NCI-H446 treated with DMSO at 0.1 percent for 48 hours (cell line): Measurements from ENCODE around the gene NXPH4.

Source experiments
- DNase-seq: peaks from one replicate; lab custom pipeline; 2025; lab: John Stamatoyannopoulos, UW

Gene NXPH4

GRCh38 chr12:57183939-57184725 is 32.5 kb upstream of the NXPH4 start:
- DNase-seq = no peak

DNA sequence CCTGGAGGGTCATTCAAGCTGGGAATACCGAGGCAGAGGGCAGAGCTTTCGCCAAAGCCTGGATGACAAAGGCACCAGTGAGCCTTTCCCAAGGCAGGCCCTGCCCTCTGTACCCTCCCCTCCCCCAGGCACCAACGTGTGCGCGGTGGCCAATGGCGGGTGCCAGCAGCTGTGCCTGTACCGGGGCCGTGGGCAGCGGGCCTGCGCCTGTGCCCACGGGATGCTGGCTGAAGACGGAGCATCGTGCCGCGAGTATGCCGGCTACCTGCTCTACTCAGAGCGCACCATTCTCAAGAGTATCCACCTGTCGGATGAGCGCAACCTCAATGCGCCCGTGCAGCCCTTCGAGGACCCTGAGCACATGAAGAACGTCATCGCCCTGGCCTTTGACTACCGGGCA is 31.2 kb upstream of the NXPH4 start:
- no peak for DNase-seq

- DNase-seq = no peak
These were observed 30.6 kb upstream of the NXPH4 start for GRCh38 chr12:57185906-57186508.

- no peak for DNase-seq
These were observed 29.1 kb upstream of the NXPH4 start for GRCh38 chr12:57187222-57188089.

DNA sequence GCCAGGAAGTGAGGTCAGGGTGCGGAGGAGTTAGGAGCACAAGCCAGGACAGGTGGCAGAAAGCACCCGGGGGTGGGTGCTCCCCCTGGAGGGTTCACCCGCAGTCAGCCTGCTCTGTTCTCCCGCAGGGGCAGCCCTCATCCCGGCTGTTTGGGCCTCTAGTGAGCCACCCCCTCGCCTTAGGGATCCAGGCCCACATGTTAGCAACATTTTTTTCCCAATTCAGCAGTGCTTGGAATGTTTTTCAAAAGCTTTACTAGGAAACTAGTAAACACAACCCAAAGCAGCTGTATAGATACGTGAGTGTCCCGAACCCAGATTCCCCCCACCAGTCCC is 28.5 kb upstream of the NXPH4 start:
- DNase-seq = no peak

- DNase-seq = peak; percentile 11
These were observed 26.6 kb upstream of the NXPH4 start for GRCh38 chr12:57190037-57190436.

DNA sequence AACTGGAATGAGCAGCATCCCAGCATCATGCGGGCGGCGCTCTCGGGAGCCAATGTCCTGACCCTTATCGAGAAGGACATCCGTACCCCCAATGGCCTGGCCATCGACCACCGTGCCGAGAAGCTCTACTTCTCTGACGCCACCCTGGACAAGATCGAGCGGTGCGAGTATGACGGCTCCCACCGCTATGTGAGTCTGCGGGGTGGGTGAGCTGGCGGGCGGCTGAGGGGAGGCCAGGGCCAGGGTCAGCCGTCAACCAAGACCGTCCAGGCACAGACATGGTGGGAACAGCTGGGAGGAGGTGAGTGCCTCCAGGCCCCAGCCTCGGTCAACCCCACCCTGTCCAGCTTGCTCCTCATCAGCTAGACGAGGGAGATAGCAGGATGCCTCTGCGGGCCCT is 25.8 kb upstream of the NXPH4 start:
- DNase-seq = no peak

- no peak for DNase-seq
These were observed 25.2 kb upstream of the NXPH4 start for GRCh38 chr12:57191410-57191809.

DNA sequence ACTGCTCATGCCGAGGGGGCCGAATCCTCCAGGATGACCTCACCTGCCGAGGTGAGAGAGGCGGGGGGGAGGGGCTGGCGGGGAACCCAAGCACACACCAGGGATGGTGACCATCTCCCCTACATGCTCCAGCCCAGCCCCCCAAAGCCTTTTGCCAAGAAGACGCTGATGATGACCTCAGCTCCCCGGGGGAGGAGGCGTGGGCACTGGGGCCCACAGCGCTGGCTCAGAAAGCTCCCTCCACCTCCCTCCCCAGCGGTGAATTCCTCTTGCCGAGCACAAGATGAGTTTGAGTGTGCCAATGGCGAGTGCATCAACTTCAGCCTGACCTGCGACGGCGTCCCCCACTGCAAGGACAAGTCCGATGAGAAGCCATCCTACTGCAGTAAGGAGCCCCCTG is 23.7 kb upstream of the NXPH4 start:
- DNase-seq = no peak

- no peak for DNase-seq
These were observed 22.8 kb upstream of the NXPH4 start for GRCh38 chr12:57193706-57194245.

- no peak for DNase-seq
These were observed 22.3 kb upstream of the NXPH4 start for GRCh38 chr12:57194253-57194652.

GRCh38 chr12:57195186-57195585 is 21.4 kb upstream of the NXPH4 start:
- DNase-seq = no peak

DNA sequence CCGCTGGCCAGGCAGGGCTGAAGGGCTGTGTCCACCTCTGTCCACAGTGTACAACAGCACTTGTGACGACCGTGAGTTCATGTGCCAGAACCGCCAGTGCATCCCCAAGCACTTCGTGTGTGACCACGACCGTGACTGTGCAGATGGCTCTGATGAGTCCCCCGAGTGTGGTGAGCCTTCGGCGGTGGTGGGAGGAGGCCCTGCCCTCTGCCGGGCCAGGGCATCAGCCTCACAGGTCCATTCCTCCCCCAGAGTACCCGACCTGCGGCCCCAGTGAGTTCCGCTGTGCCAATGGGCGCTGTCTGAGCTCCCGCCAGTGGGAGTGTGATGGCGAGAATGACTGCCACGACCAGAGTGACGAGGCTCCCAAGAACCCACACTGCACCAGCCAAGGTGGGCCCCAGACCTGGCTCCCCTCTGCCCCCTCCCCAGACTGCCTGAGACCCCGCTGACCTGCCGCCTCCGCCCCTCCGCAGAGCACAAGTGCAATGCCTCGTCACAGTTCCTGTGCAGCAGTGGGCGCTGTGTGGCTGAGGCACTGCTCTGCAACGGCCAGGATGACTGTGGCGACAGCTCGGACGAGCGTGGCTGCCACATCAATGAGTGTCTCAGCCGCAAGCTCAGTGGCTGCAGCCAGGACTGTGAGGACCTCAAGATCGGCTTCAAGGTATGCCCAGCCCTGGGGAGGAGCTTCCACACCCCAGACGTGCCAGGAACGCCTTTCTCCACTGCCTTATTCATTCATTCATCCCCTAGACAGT is 20.8 kb upstream of the NXPH4 start:
- no peak for DNase-seq

DNA sequence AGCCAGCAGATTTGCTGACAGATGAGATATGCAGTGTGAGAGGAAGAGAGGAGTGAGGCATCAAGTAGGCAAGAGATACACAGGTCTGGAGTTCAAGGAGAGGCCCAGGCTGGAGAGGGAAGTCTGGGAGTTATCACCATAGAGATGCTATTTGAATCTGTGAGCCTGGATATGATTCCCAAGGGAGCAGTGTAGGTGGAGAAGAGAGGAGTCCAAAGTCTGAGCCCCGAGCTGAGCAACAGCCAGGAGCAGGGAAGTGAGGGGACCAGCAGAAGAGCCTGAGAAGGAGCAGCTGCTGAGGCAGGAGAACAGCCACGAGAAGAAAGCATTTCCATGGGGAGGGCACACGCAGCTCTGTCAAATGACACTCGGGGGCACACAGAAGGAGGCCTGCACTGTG is 20.2 kb upstream of the NXPH4 start:
- DNase-seq = no peak

DNA sequence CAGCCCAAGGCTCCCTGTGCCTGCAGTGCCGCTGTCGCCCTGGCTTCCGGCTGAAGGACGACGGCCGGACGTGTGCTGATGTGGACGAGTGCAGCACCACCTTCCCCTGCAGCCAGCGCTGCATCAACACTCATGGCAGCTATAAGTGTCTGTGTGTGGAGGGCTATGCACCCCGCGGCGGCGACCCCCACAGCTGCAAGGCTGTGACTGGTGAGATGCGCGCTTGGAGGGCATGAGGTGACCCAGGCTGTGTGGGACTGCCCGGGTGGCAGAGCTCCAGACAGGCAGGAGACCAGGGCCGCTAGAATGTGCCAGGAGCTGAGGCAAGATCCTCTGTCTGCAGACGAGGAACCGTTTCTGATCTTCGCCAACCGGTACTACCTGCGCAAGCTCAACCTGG is 19.6 kb upstream of the NXPH4 start:
- no peak for DNase-seq

GRCh38 chr12:57198329-57198728 is 18.3 kb upstream of the NXPH4 start:
- DNase-seq = no peak

- DNase-seq = no peak
These were observed 17.4 kb upstream of the NXPH4 start for GRCh38 chr12:57199191-57199590.

DNA sequence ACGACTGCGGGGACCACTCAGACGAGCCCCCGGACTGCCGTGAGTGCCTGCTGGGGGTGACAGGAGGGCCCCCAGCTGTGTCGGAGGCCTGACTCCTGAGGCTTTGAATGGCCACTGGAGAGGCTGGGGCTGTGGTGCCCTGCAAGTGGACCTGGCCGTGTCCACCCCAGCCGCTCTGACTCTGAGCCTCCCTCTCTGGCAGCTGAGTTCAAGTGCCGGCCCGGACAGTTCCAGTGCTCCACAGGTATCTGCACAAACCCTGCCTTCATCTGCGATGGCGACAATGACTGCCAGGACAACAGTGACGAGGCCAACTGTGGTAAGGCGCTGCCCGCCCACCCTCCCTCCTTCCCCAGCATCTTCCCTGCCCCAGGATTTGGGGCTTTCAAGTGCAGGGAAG is 16.1 kb upstream of the NXPH4 start:
- no peak for DNase-seq

- no peak for DNase-seq
These were observed 15.4 kb upstream of the NXPH4 start for GRCh38 chr12:57201219-57201618.

DNA sequence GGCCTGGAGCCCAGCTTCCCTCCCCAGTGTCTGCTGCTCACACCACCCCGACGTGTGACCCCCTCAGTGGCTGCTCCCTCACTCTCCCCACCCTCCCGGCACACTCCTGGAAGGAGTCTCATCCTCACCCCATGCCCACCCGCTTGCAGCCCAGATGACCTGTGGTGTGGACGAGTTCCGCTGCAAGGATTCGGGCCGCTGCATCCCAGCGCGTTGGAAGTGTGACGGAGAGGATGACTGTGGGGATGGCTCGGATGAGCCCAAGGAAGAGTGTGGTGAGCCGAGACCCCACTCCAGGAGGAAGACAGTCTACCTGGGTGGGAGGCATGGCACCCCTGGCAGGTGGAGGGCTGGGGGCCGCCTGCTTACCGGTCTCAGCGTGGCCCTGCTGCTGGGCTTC is 15.0 kb upstream of the NXPH4 start:
- no peak for DNase-seq

- no peak for DNase-seq
These were observed 14.3 kb upstream of the NXPH4 start for GRCh38 chr12:57202321-57202720.

GRCh38 chr12:57203201-57203600 is 13.4 kb upstream of the NXPH4 start:
- DNase-seq = no peak
